ENCODE data around the gene RSU1.

- TF ChIP-seq, protein P1, sequence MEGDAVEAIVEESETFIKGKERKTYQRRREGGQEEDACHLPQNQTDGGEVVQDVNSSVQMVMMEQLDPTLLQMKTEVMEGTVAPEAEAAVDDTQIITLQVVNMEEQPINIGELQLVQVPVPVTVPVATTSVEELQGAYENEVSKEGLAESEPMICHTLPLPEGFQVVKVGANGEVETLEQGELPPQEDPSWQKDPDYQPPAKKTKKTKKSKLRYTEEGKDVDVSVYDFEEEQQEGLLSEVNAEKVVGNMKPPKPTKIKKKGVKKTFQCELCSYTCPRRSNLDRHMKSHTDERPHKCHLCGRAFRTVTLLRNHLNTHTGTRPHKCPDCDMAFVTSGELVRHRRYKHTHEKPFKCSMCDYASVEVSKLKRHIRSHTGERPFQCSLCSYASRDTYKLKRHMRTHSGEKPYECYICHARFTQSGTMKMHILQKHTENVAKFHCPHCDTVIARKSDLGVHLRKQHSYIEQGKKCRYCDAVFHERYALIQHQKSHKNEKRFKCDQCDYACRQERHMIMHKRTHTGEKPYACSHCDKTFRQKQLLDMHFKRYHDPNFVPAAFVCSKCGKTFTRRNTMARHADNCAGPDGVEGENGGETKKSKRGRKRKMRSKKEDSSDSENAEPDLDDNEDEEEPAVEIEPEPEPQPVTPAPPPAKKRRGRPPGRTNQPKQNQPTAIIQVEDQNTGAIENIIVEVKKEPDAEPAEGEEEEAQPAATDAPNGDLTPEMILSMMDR (IDR thresholded peaks at IDR 0.05) = no peak
- TF ChIP-seq POLR2AphosphoS5 (IDR thresholded peaks at IDR 0.05) = no peak
- TF ChIP-seq POLR2A (IDR thresholded peaks at IDR 0.05) = no peak
Observed at GRCh38 chr10:16787361-16787791, 29.8 kb downstream of the RSU1 start.

All from sigmoid colon (tissue), 4 donors.